GM21367 (cell line): ENCODE results near the gene KPNB1.

Experiments used
- ATAC-seq: cut with Tn5 transposase; IDR thresholded peaks from one replicate; pipeline ENCODE4 v1.9.1; 2021; ENCODE audit not compliant: unreplicated experiment

The KPNB1 gene

GRCh38 chr17:47636273-47637030 is 13.3 kb upstream of the KPNB1 start:
- ATAC-seq = no peak

- ATAC-seq = no peak
Measured at GRCh38 chr17:47638903-47639302, 10.8 kb upstream of the KPNB1 start.

- no peak for ATAC-seq
Measured at GRCh38 chr17:47640076-47640475, 9.6 kb upstream of the KPNB1 start.

GRCh38 chr17:47641202-47641601 is 8.5 kb upstream of the KPNB1 start:
- ATAC-seq = no peak

GRCh38 chr17:47643116-47643515 is 6.6 kb upstream of the KPNB1 start:
- ATAC-seq = no peak

GRCh38 chr17:47644324-47644723 is 5.4 kb upstream of the KPNB1 start:
- no peak for ATAC-seq

- ATAC-seq = no peak
Measured at GRCh38 chr17:47649972-47650524, 329 bp downstream of the KPNB1 start.

GRCh38 chr17:47650525-47651522 is 1.1 kb downstream of the KPNB1 start:
- no peak for ATAC-seq

- no peak for ATAC-seq
Measured at GRCh38 chr17:47651704-47652103, 2.0 kb downstream of the KPNB1 start.

- no peak for ATAC-seq
Measured at GRCh38 chr17:47652570-47652969, 2.9 kb downstream of the KPNB1 start.

GRCh38 chr17:47653442-47653841 is 3.7 kb downstream of the KPNB1 start:
- ATAC-seq = no peak

- no peak for ATAC-seq
Measured at GRCh38 chr17:47654991-47655390, 5.3 kb downstream of the KPNB1 start.

- ATAC-seq = no peak
Measured at GRCh38 chr17:47660064-47660492, 10.4 kb downstream of the KPNB1 start.

GRCh38 chr17:47663912-47664623 is 14.3 kb downstream of the KPNB1 start:
- no peak for ATAC-seq

- ATAC-seq = no peak
Measured at GRCh38 chr17:47664624-47664941, 14.9 kb downstream of the KPNB1 start.

GRCh38 chr17:47665655-47666054 is 15.9 kb downstream of the KPNB1 start:
- no peak for ATAC-seq

- no peak for ATAC-seq
Measured at GRCh38 chr17:47669081-47669480, 19.4 kb downstream of the KPNB1 start.

GRCh38 chr17:47670064-47670463 is 20.3 kb downstream of the KPNB1 start:
- ATAC-seq = no peak

- ATAC-seq = no peak
Measured at GRCh38 chr17:47674499-47674898, 24.8 kb downstream of the KPNB1 start.

GRCh38 chr17:47675380-47676198 is 25.9 kb downstream of the KPNB1 start:
- no peak for ATAC-seq

GRCh38 chr17:47676199-47676472 is 26.4 kb downstream of the KPNB1 start:
- ATAC-seq = no peak
